Tongue (tissue), 2 donors: ENCODE data around the gene TAS1R3. TPM values are rescaled to one million over a fixed set of nuclear protein-coding genes. Genes with fewer than 3 reads are reported as not detected.
A peak's percentile ranks its signal among the peaks of the same experiment; 100 is the strongest.

Experiments used
- DNase-seq: peaks from one replicate; pipeline ENCODE4 v3.0.0-alpha.2; 2015
- total RNA-seq: library from RNA; depleted of rRNA; stranded (reverse); fragments of >200 nt; gene quantifications from one replicate; pipeline ENCODE4 v1.2.3, GENCODE V29; 2014

The TAS1R3 gene
- total RNA-seq, 1 donor from 2014 or later = 1.9 TPM

GRCh38 chr1:1340185-1340584 lies 9.1 kb downstream of the TAS1R3 start:
- no peak for DNase-seq

GRCh38 chr1:1340791-1341548 lies 9.9 kb downstream of the TAS1R3 start:
- DNase-seq = no peak

GRCh38 chr1:1341549-1342021 lies 10.5 kb downstream of the TAS1R3 start:
- DNase-seq = no peak

GRCh38 chr1:1342061-1342562 lies 11.0 kb downstream of the TAS1R3 start:
- no peak for DNase-seq

- DNase-seq = no peak
These were observed 11.6 kb downstream of the TAS1R3 start for GRCh38 chr1:1342584-1343115.

- DNase-seq = no peak
These were observed 12.8 kb downstream of the TAS1R3 start for GRCh38 chr1:1343811-1344421.

GRCh38 chr1:1344655-1345361 lies 13.7 kb downstream of the TAS1R3 start:
- no peak for DNase-seq

- DNase-seq = no peak
These were observed 14.3 kb downstream of the TAS1R3 start for GRCh38 chr1:1345384-1345783.

GRCh38 chr1:1345860-1346500 lies 14.9 kb downstream of the TAS1R3 start:
- no peak for DNase-seq

- no peak for DNase-seq
These were observed 15.4 kb downstream of the TAS1R3 start for GRCh38 chr1:1346501-1346890.

GRCh38 chr1:1347026-1347595 lies 16.0 kb downstream of the TAS1R3 start:
- no peak for DNase-seq

- DNase-seq = no peak
These were observed 16.8 kb downstream of the TAS1R3 start for GRCh38 chr1:1347663-1348419.

GRCh38 chr1:1348420-1349255 lies 17.6 kb downstream of the TAS1R3 start:
- DNase-seq = no peak

- DNase-seq = peak; percentile 84
These were observed 18.4 kb downstream of the TAS1R3 start, which contains the start of gene DVL1 for GRCh38 chr1:1349256-1350012. TSS of gene DVL1 (minus strand) at chr1:1349418. CDS start at chr1:1349065, 353 bp downstream.

- DNase-seq = no peak
These were observed 20.7 kb downstream of the TAS1R3 start for GRCh38 chr1:1351511-1352427.

- no peak for DNase-seq
These were observed 21.8 kb downstream of the TAS1R3 start for GRCh38 chr1:1352786-1353388.

- no peak for DNase-seq
These were observed 22.5 kb downstream of the TAS1R3 start for GRCh38 chr1:1353389-1354151.
